Hepatocyte (in vitro differentiated cells): Measurements from ENCODE around the gene VTN. TPM values are rescaled to one million over a fixed set of nuclear protein-coding genes. Genes with fewer than 3 reads are reported as not detected.

ENCODE experiments used
- DNase-seq: peaks from one replicate; pipeline ENCODE4 v3.0.0-alpha.2; 2016; ENCODE audit warnings: low spot score
- H2AFZ ChIP-seq: fragments of 200-600 bp; sonication (generic); 2 replicates; pipeline ENCODE4 v1.6.0; 2016; ENCODE audit warnings: antibody characterized with exemption, mild to moderate bottlenecking
- H3K27ac ChIP-seq: fragments of 200-600 bp; sonication (generic); 2 replicates; pipeline ENCODE4 v1.5.1; 2016; ENCODE audit warnings: mild to moderate bottlenecking
- H3K27me3 ChIP-seq: fragments of 200-600 bp; sonication (generic); 2 replicates; pipeline ENCODE4 v1.6.1; 2016
- H3K36me3 ChIP-seq: fragments of 200-600 bp; sonication (generic); replicated peaks from 2 replicates; pipeline ENCODE4 v1.5.1; 2016; ENCODE audit warnings: low read depth; ENCODE audit not compliant: insufficient read depth
- H3K4me1 ChIP-seq: fragments of 200-600 bp; sonication (generic); 2 replicates; pipeline ENCODE4 v1.5.1; 2016; ENCODE audit warnings: mild to moderate bottlenecking, moderate library complexity; ENCODE audit not compliant: insufficient read depth
- H3K4me2 ChIP-seq: fragments of 200-600 bp; sonication (generic); 2 replicates; pipeline ENCODE4 v1.6.0; 2016
- H3K4me3 ChIP-seq: fragments of 200-600 bp; sonication (generic); 2 replicates; pipeline ENCODE4 v1.5.1; 2016; ENCODE audit warnings: mild to moderate bottlenecking
- H3K79me2 ChIP-seq: fragments of 200-600 bp; sonication (generic); 2 replicates; pipeline ENCODE4 v1.6.0; 2017; ENCODE audit warnings: mild to moderate bottlenecking
- H3K9me2 ChIP-seq: fragments of 200-600 bp; sonication (generic); replicated peaks from 2 replicates; pipeline ENCODE4 v1.6.0; 2017; ENCODE audit warnings: mild to moderate bottlenecking; ENCODE audit not compliant: insufficient read depth
- H3K9me3 ChIP-seq: fragments of 200-600 bp; sonication (generic); 2 replicates; pipeline ENCODE4 v1.5.1; 2016; ENCODE audit warnings: low read depth, mild to moderate bottlenecking
- H4K20me1 ChIP-seq: fragments of 200-600 bp; sonication (generic); 2 replicates; pipeline ENCODE4 v1.6.0; 2016; ENCODE audit warnings: mild to moderate bottlenecking; ENCODE audit not compliant: insufficient read depth, poor library complexity, severe bottlenecking
- CTCF ChIP-seq: fragments of 200-600 bp; sonication (generic); IDR thresholded peaks from 2 replicates; pipeline ENCODE4 v1.5.1; 2016; ENCODE audit warnings: antibody characterized with exemption, mild to moderate bottlenecking; ENCODE audit not compliant: poor library complexity
- EZH2 ChIP-seq: fragments of 200-600 bp; sonication (generic); IDR thresholded peaks from 2 replicates; pipeline ENCODE4 v1.6.1; 2016; ENCODE audit warnings: antibody characterized with exemption, mild to moderate bottlenecking, borderline replicate concordance
- EZH2phosphoT487 ChIP-seq: fragments of 200-600 bp; sonication (generic); IDR thresholded peaks from one replicate; pipeline ENCODE4 v1.6.1; 2018; ENCODE audit warnings: antibody characterized with exemption, mild to moderate bottlenecking, low read depth, moderate library complexity; ENCODE audit not compliant: unreplicated experiment, severe bottlenecking
- whole genome bisulfite sequencing: methylation state at CpG from one replicate; pipeline ENCODE4 v1.1.6; 2016; ENCODE audit warnings: low lambda C conversion rate; ENCODE audit errors: missing lambda C conversion rate; 5-methylcytosine and 5-hydroxymethylcytosine counted together
- polyA plus RNA-seq: library from polyadenylated mRNA; unstranded; fragments of >200 nt; fragmentation: Nextera tagmentation; extraction: Ambion mirVana; gene quantifications from 2 replicates; pipeline ENCODE4 v1.2.1, GENCODE V29; 2016
- total RNA-seq: library from RNA; depleted of rRNA; stranded (reverse); fragments of >200 nt; gene quantifications from 2 replicates; pipeline ENCODE4 v1.2.3, GENCODE V29; 2014

VTN gene
- total and polyA plus RNA-seq, 2 experiments from 2014 or later = 763 to 1,128 TPM

- no peak overlapping the region for H3K4me2 ChIP-seq
- DNase-seq = no peak
- H3K9me3 ChIP-seq = no peaks in the 10 kb centered on the region
- WGBS = 89% methylated on average over 3 of the region's 3 CpGs
- H3K36me3 ChIP-seq = no peaks in the 10 kb centered on the region
- H3K27me3 ChIP-seq = no peaks in the 10 kb centered on the region
- TF ChIP-seq CTCF (no peak), EZH2phosphoT487 (no peak), EZH2 (no peak)
- no peak overlapping the region for H2AFZ ChIP-seq
- no peak overlapping the region for H3K27ac ChIP-seq
- peaks cover 14% of the 10 kb centered on the region for H3K4me1 ChIP-seq
- H4K20me1 ChIP-seq = no peaks in the 10 kb centered on the region
- H3K9me2 ChIP-seq = no peaks in the 10 kb centered on the region
- H3K79me2 ChIP-seq = no peaks in the 10 kb centered on the region
- no peak overlapping the region for H3K4me3 ChIP-seq
Observed at GRCh38 chr17:28365487-28365886, 4.6 kb downstream of the VTN start.

GRCh38 chr17:28364665-28365363 lies 5.3 kb downstream of the VTN start, which contains the start of gene SEBOX:
TSS of gene SEBOX (minus strand) at chr17:28365199. CDS start at chr17:28365151, 48 bp downstream.
- no peaks in the 10 kb centered on the region for H3K9me2 ChIP-seq
- 97% methylated on average over 13 of the region's 13 CpGs for WGBS
- no peak within 1 kb of the TSS for H3K4me2 ChIP-seq
- no peaks in the 10 kb centered on the region for H3K79me2 ChIP-seq
- H3K9me3 ChIP-seq = no peaks in the 10 kb centered on the region
- no peaks in the 10 kb centered on the region for H4K20me1 ChIP-seq
- no peak within 1 kb of the TSS for H3K27ac ChIP-seq
- no peaks in the 10 kb centered on the region for H3K27me3 ChIP-seq
- no peak for DNase-seq
- no peak within 1 kb of the TSS for H3K4me3 ChIP-seq
- TF ChIP-seq EZH2phosphoT487 = no peak
- no peak for TF ChIP-seq EZH2
- no peak for TF ChIP-seq CTCF
- peaks cover 10% of the 10 kb centered on the region for H3K4me1 ChIP-seq
- H2AFZ ChIP-seq = no peak within 1 kb of the TSS
- no peaks in the 10 kb centered on the region for H3K36me3 ChIP-seq

- H3K9me2 ChIP-seq = no peaks in the 10 kb centered on the region
- no peak overlapping the region for H3K4me3 ChIP-seq
- no peaks in the 10 kb centered on the region for H3K9me3 ChIP-seq
- no peak overlapping the region for H3K27ac ChIP-seq
- no peaks in the 10 kb centered on the region for H4K20me1 ChIP-seq
- H3K36me3 ChIP-seq = no peaks in the 10 kb centered on the region
- no peaks in the 10 kb centered on the region for H3K27me3 ChIP-seq
- H3K4me1 ChIP-seq = peaks cover 7% of the 10 kb centered on the region
- H3K4me2 ChIP-seq = no peak overlapping the region
- TF ChIP-seq EZH2phosphoT487 (no peak), CTCF (no peak), EZH2 (no peak)
- peaks cover 4% of the 10 kb centered on the region for H3K79me2 ChIP-seq
- 91% methylated on average over 8 of the region's 8 CpGs for WGBS
- H2AFZ ChIP-seq = no peak overlapping the region
- no peak for DNase-seq
Observed at GRCh38 chr17:28363776-28364650, 6.1 kb downstream of the VTN start.
